Right atrium auricular region (tissue), 2 donors: ENCODE results near the gene MBL2. TPM values are rescaled to one million over a fixed set of nuclear protein-coding genes. Genes with fewer than 3 reads are reported as not detected.

ENCODE experiments used
- DNase-seq: peaks from one replicate; pipeline ENCODE4 v3.0.0-alpha.2; 2019; ENCODE audit warnings: low spot score
- H3K27ac ChIP-seq, 2 donors: fragments of 200-600 bp; sonication (generic); 1 replicate in 1 of 2; 2 replicates in 1 of 2; pipeline ENCODE4 v1.5.1; 2016 to 2019
- H3K27me3 ChIP-seq, 2 donors: fragments of 200-600 bp; sonication (generic); one replicate each; pipeline versions ENCODE4 v1.5.1 to v1.6.0; 2017 to 2019
- H3K36me3 ChIP-seq: fragments of 200-600 bp; sonication (generic); one replicate; pipeline ENCODE4 v1.5.1; 2016
- H3K4me1 ChIP-seq, 2 donors: fragments of 200-600 bp; sonication (generic); one replicate each; pipeline versions ENCODE4 v1.5.1 to v1.6.0; 2017 to 2019
- H3K4me3 ChIP-seq, 2 donors: fragments of 200-600 bp; sonication (generic); 1 replicate in 1 of 2; 2 replicates in 1 of 2; pipeline ENCODE4 v1.5.1; 2017 to 2019; ENCODE audit warnings: mild to moderate bottlenecking in 1 of 2, moderate library complexity in 1 of 2
- H3K9me3 ChIP-seq, 2 donors: fragments of 200-600 bp; sonication (generic); one replicate each; pipeline ENCODE4 v1.5.1; 2019
- CTCF ChIP-seq, 2 donors: fragments of 200-600 bp; sonication (generic); IDR thresholded peaks; one replicate each; pipeline ENCODE4 v1.5.1; 2019; ENCODE audit warnings: antibody characterized with exemption in 2 of 2
- total RNA-seq, 2 donors: library from RNA; depleted of rRNA; stranded (reverse); fragments of >200 nt; gene quantifications; one replicate each; pipeline ENCODE4 v1.1.0, GENCODE V29; 2016

The MBL2 gene
- total RNA-seq, 2 donors from 2014 or later: not detected

- no peaks in the 10 kb centered on the region for H3K27me3 ChIP-seq
- H3K4me1 ChIP-seq: no peaks in the 10 kb centered on the region
- H3K36me3 ChIP-seq: no peaks in the 10 kb centered on the region
- peaks cover 0 to 7% of the 10 kb centered on the region in 2 donors for H3K9me3 ChIP-seq
- no peak for DNase-seq
- TF ChIP-seq CTCF (IDR thresholded peaks at IDR 0.05): no peak
- no peak overlapping the region for H3K27ac ChIP-seq
- H3K4me3 ChIP-seq: no peak overlapping the region
Measured at GRCh38 chr10:52738951-52739350, 33.6 kb downstream of the MBL2 start.

GRCh38 chr10:52729271-52730104, 43.1 kb downstream of the MBL2 start:
- no peaks in the 10 kb centered on the region for H3K9me3 ChIP-seq
- H3K4me3 ChIP-seq: no peak overlapping the region
- no peaks in the 10 kb centered on the region for H3K4me1 ChIP-seq
- no peaks in the 10 kb centered on the region for H3K36me3 ChIP-seq
- no peak for DNase-seq
- TF ChIP-seq CTCF (IDR thresholded peaks at IDR 0.05): peak; percentile 30 to 61
- no peaks in the 10 kb centered on the region for H3K27me3 ChIP-seq
- H3K27ac ChIP-seq: no peak overlapping the region

GRCh38 chr10:52720018-52720417, 52.6 kb downstream of the MBL2 start:
- Histone ChIP-seq H3K4me3 (no peak overlapping the region), H3K36me3 (no peaks in the 10 kb centered on the region), H3K9me3 (peaks cover 0 to 13% of the 10 kb centered on the region in 2 donors), H3K27me3 (no peaks in the 10 kb centered on the region), H3K27ac (no peak overlapping the region), H3K4me1 (no peaks in the 10 kb centered on the region)
- TF ChIP-seq CTCF (IDR thresholded peaks at IDR 0.05): no peak
- no peak for DNase-seq
